Measurements from ENCODE around the gene PIK3R6. TPM values are rescaled to one million over a fixed set of nuclear protein-coding genes. Genes with fewer than 3 reads are reported as not detected.

PIK3R6 gene
- total RNA-seq, 2 donors from 2014 or later: 2.1 to 2.5 TPM

- Mint-ChIP-seq H3K27ac (no peak overlapping the region), H3K4me1 (peaks cover 7% of the 10 kb centered on the region), H3K36me3 (ENCODE audit: low read depth) (no peaks in the 10 kb centered on the region), H3K27me3 (ENCODE audit: insufficient read depth) (peaks cover 23% of the 10 kb centered on the region), H3K4me3 (no peak overlapping the region), H3K9me3 (no peaks in the 10 kb centered on the region)
- no peaks in the 10 kb centered on the region for H3K36me3 ChIP-seq (ENCODE audit: control insufficient read depth, insufficient read depth, low read length)
- H3K9ac ChIP-seq (ENCODE audit: extremely low read depth, low read length, poor library complexity, severe bottlenecking): no peak overlapping the region
- H3K4me3 ChIP-seq (ENCODE audit: low read length): no peak overlapping the region
- peak; percentile 73 for TF ChIP-seq CTCF (conservative IDR thresholded peaks at IDR 0.05)
- 81 to 82% methylated on average over 16 to 19 of the region's 19 CpGs for WGBS, 2 experiments (ENCODE audit: insufficient coverage in 1 of 2, insufficient read length in 1 of 2)
- peaks cover 7% of the 10 kb centered on the region for H3K9me3 ChIP-seq (ENCODE audit: control insufficient read depth, low read length)
- H3K27ac ChIP-seq (ENCODE audit: low read depth, low read length): no peak overlapping the region
- peaks cover 2% of the 10 kb centered on the region for H3K27me3 ChIP-seq (ENCODE audit: control insufficient read depth, insufficient read depth, low read length, poor library complexity, severe bottlenecking)
- DNase-seq: peak; percentile 84
- no peaks in the 10 kb centered on the region for H3K4me1 ChIP-seq (ENCODE audit: control insufficient read depth, insufficient read depth, low read length)
Observed at GRCh38 chr17:8803531-8804420, 63.7 kb downstream of the PIK3R6 start.

GRCh38 chr17:8801135-8801840 is 66.2 kb downstream of the PIK3R6 start:
- Mint-ChIP-seq H3K9me3 (no peaks in the 10 kb centered on the region), H3K4me1 (peaks cover 10% of the 10 kb centered on the region), H3K27me3 (ENCODE audit: insufficient read depth) (peaks cover 35% of the 10 kb centered on the region), H3K4me3 (no peak overlapping the region), H3K27ac (no peak overlapping the region), H3K36me3 (ENCODE audit: low read depth) (no peaks in the 10 kb centered on the region)
- Histone ChIP-seq H3K27ac (ENCODE audit: low read depth, low read length) (no peak overlapping the region), H3K36me3 (ENCODE audit: control insufficient read depth, insufficient read depth, low read length) (no peaks in the 10 kb centered on the region), H3K9me3 (ENCODE audit: control insufficient read depth, low read length) (no peaks in the 10 kb centered on the region), H3K4me3 (ENCODE audit: low read length) (no peak overlapping the region), H3K9ac (ENCODE audit: extremely low read depth, low read length, poor library complexity, severe bottlenecking) (no peak overlapping the region), H3K27me3 (ENCODE audit: control insufficient read depth, insufficient read depth, low read length, poor library complexity, severe bottlenecking) (peaks cover 23% of the 10 kb centered on the region), H3K4me1 (ENCODE audit: control insufficient read depth, insufficient read depth, low read length) (no peaks in the 10 kb centered on the region)
- no peak for TF ChIP-seq CTCF (conservative IDR thresholded peaks at IDR 0.05)
- peak; percentile 47 for DNase-seq
- WGBS, 2 experiments (ENCODE audit: insufficient coverage in 1 of 2, insufficient read length in 1 of 2): 91 to 92% methylated on average over 2 to 6 of the region's 6 CpGs

GRCh38 chr17:8800656-8801055 is 66.8 kb downstream of the PIK3R6 start:
- Mint-ChIP-seq H3K4me3 (no peak overlapping the region), H3K27ac (no peak overlapping the region), H3K36me3 (ENCODE audit: low read depth) (no peaks in the 10 kb centered on the region), H3K27me3 (ENCODE audit: insufficient read depth) (peaks cover 39% of the 10 kb centered on the region), H3K4me1 (peaks cover 10% of the 10 kb centered on the region), H3K9me3 (no peaks in the 10 kb centered on the region)
- H3K4me1 ChIP-seq (ENCODE audit: control insufficient read depth, insufficient read depth, low read length): no peaks in the 10 kb centered on the region
- TF ChIP-seq CTCF (conservative IDR thresholded peaks at IDR 0.05): no peak
- peak; percentile 34 for DNase-seq
- H3K27ac ChIP-seq (ENCODE audit: low read depth, low read length): no peak overlapping the region
- H3K36me3 ChIP-seq (ENCODE audit: control insufficient read depth, insufficient read depth, low read length): no peaks in the 10 kb centered on the region
- no peak overlapping the region for H3K4me3 ChIP-seq (ENCODE audit: low read length)
- peaks cover 23% of the 10 kb centered on the region for H3K27me3 ChIP-seq (ENCODE audit: control insufficient read depth, insufficient read depth, low read length, poor library complexity, severe bottlenecking)
- no peaks in the 10 kb centered on the region for H3K9me3 ChIP-seq (ENCODE audit: control insufficient read depth, low read length)
- H3K9ac ChIP-seq (ENCODE audit: extremely low read depth, low read length, poor library complexity, severe bottlenecking): no peak overlapping the region
- WGBS, 2 experiments (ENCODE audit: insufficient coverage in 1 of 2, insufficient read length in 1 of 2): 86 to 90% methylated on average over 1 to 2 of the region's 2 CpGs
